Right ventricle myocardium superior (tissue), 1 donor: Measurements from ENCODE around the gene ANKRD18B. TPM values are rescaled to one million over a fixed set of nuclear protein-coding genes. Genes with fewer than 3 reads are reported as not detected.
"Not testable (repeated sequence)": the region's sequence is repeated elsewhere in the genome, so short reads cannot be mapped to it uniquely, and the experiment has no call there.

ENCODE experiments used
- ATAC-seq: fragments of 200-7000 bp; cut with Tn5 transposase; one replicate; pipeline ENCODE4 v1.9.1; 2020; ENCODE audit warnings: mild to moderate bottlenecking; ENCODE audit not compliant: poor library complexity
- DNase-seq: peaks from one replicate; pipeline ENCODE4 v3.0.0-alpha.2; 2020
- intact Hi-C: fragments of 100-400 bp; cut with DNase I; formaldehyde crosslinking; loops from one replicate; pipeline ENCODE4 v1.11.2; 2022
- total RNA-seq: library from RNA; stranded (reverse); fragmentation: NEBNext Ultra II Directional; extraction: Animal tissue kit (Norgen Biotek cat#: 25700); gene quantifications from one replicate; pipeline ENCODE4 v1.2.1, GENCODE V29; 2021
- donor health status: DM: no; HTN: yes; CAD: no; lungs with severe emphysema.

ANKRD18B gene
- total RNA-seq, 1 donor from 2014 or later = not detected

GRCh38 chr9:33590857-33591256 is 66.8 kb downstream of the ANKRD18B start:
- intact Hi-C loops, ATAC-seq, DNase-seq: not testable (repeated sequence)

GRCh38 chr9:33596974-33597373 is 72.9 kb downstream of the ANKRD18B start:
- ATAC-seq, DNase-seq, intact Hi-C loops: not testable (repeated sequence)

GRCh38 chr9:33597386-33597785 is 73.3 kb downstream of the ANKRD18B start:
- ATAC-seq, intact Hi-C loops, DNase-seq: not testable (repeated sequence)

GRCh38 chr9:33598796-33599379 is 74.8 kb downstream of the ANKRD18B start:
- intact Hi-C loops, ATAC-seq, DNase-seq: not testable (repeated sequence)

- ATAC-seq, DNase-seq, intact Hi-C loops: not testable (repeated sequence)
Observed at GRCh38 chr9:33600911-33601310, 76.9 kb downstream of the ANKRD18B start.

GRCh38 chr9:33604249-33604648 is 80.2 kb downstream of the ANKRD18B start:
- ATAC-seq, DNase-seq, intact Hi-C loops: not testable (repeated sequence)

GRCh38 chr9:33604936-33605335 is 80.9 kb downstream of the ANKRD18B start:
- peak; percentile 71 for ATAC-seq
- DNase-seq, intact Hi-C loops: not testable (repeated sequence)

- DNase-seq (no peak), ATAC-seq (no peak)
- intact Hi-C loops = no loop called here
Observed at GRCh38 chr9:33611358-33611757, 87.3 kb downstream of the ANKRD18B start.

- DNase-seq, ATAC-seq, intact Hi-C loops: not testable (repeated sequence)
Observed at GRCh38 chr9:33612410-33612809, 88.4 kb downstream of the ANKRD18B start.

- intact Hi-C loops = no loop called here
- ATAC-seq = no peak
- no peak for DNase-seq
Observed at GRCh38 chr9:33614001-33614687, 90.1 kb downstream of the ANKRD18B start.

GRCh38 chr9:33618370-33618769 is 94.3 kb downstream of the ANKRD18B start:
- intact Hi-C loops, ATAC-seq: not testable (repeated sequence)

GRCh38 chr9:33619666-33620404 is 95.8 kb downstream of the ANKRD18B start:
- no peak for DNase-seq
- intact Hi-C loops = no loop called here
- no peak for ATAC-seq

More at GRCh38 chr9:33618370-33618769, 94.3 kb downstream of the ANKRD18B start:
- DNase-seq = not testable (repeated sequence)

GRCh38 chr9:33620738-33621439 is 96.8 kb downstream of the ANKRD18B start:
- DNase-seq (no peak), ATAC-seq (no peak)
- intact Hi-C loops = no loop called here

Other genes with a start within 250 kb of the ANKRD18B start
- gene NFX1, start 233.7 kb upstream of the ANKRD18B start, total RNA-seq = 26.2 TPM
- 155 TPM for gene AQP7, start 121.7 kb upstream of the ANKRD18B start, total RNA-seq
- 16.3 TPM for gene AQP3, start 76.7 kb upstream of the ANKRD18B start, total RNA-seq
- gene NOL6, start 50.3 kb upstream of the ANKRD18B start, total RNA-seq = 13.0 TPM